Mesenchymal stem cell (in vitro differentiated cells and primary cell): ENCODE measurements around the gene CXCL10.

ENCODE experiments used
- DNase-seq: peaks from one replicate; pipeline ENCODE4 v3.0.0-alpha.2; 2013
- H2AFZ ChIP-seq: one replicate; pipeline ENCODE4 v1.6.1; 2013; ENCODE audit warnings: low read depth, mild to moderate bottlenecking, control low read depth, inconsistent platforms, low read length, moderate library complexity
- H2AK5ac ChIP-seq: 2 replicates; pipeline ENCODE4 v1.6.1; 2013; ENCODE audit warnings: low read length, moderate library complexity, mild to moderate bottlenecking, inconsistent platforms; ENCODE audit not compliant: severe bottlenecking
- H2BK120ac ChIP-seq: one replicate; pipeline ENCODE4 v1.6.1; 2013; ENCODE audit warnings: low read depth, mild to moderate bottlenecking, inconsistent platforms, low read length, moderate library complexity
- H2BK12ac ChIP-seq, 2 experiments: one replicate each; pipeline ENCODE4 v1.6.1; 2013; ENCODE audit warnings: inconsistent platforms in 2 of 2, low read length in 2 of 2, mild to moderate bottlenecking in 2 of 2, moderate library complexity in 2 of 2, control low read depth in 1 of 2
- H2BK15ac ChIP-seq: one replicate; pipeline ENCODE4 v1.6.1; 2013; ENCODE audit warnings: mild to moderate bottlenecking, low read depth, inconsistent platforms; ENCODE audit not compliant: poor library complexity, severe bottlenecking
- H2BK5ac ChIP-seq: 2 replicates; pipeline ENCODE4 v1.6.1; 2013; ENCODE audit warnings: low read depth, mild to moderate bottlenecking, low read length, control low read depth, inconsistent platforms; ENCODE audit not compliant: poor library complexity, severe bottlenecking
- H3K14ac ChIP-seq, 2 experiments: one replicate each; pipeline ENCODE4 v1.6.1; 2013; ENCODE audit warnings: inconsistent platforms in 2 of 2, low read length in 2 of 2, control low read depth in 1 of 2, mild to moderate bottlenecking in 1 of 2, moderate library complexity in 1 of 2
- H3K18ac ChIP-seq, 2 experiments: one replicate each; pipeline ENCODE4 v1.6.1; 2013; ENCODE audit warnings: inconsistent platforms in 2 of 2, low read length in 2 of 2, control low read depth in 1 of 2, low read depth in 1 of 2, mild to moderate bottlenecking in 1 of 2
- H3K23ac ChIP-seq, 2 experiments: one replicate each; pipeline ENCODE4 v1.6.1; 2013; ENCODE audit warnings: inconsistent platforms in 2 of 2, low read length in 2 of 2, mild to moderate bottlenecking in 2 of 2, moderate library complexity in 2 of 2, control low read depth in 1 of 2
- H3K27ac ChIP-seq: 2 replicates; pipeline ENCODE4 v1.5.1; 2013; ENCODE audit warnings: mild to moderate bottlenecking, moderate library complexity, low read length, control low read depth, inconsistent platforms; ENCODE audit not compliant: poor library complexity, severe bottlenecking
- H3K27me3 ChIP-seq, 2 experiments: 2 replicates each; pipeline versions ENCODE4 v1.6.1 to v1.7.0; 2013; ENCODE audit warnings: low read length in 2 of 2, mild to moderate bottlenecking in 2 of 2, moderate library complexity in 2 of 2, control low read depth in 1 of 2, inconsistent platforms in 1 of 2; ENCODE audit not compliant: control insufficient read depth in 1 of 2, insufficient read depth in 1 of 2
- H3K36me3 ChIP-seq, 2 experiments: 2 replicates each; pipeline versions ENCODE4 v1.6.1 to v1.7.0; 2013; ENCODE audit warnings: low read length in 2 of 2, control low read depth in 1 of 2, inconsistent platforms in 1 of 2, low read depth in 1 of 2, mild to moderate bottlenecking in 1 of 2; ENCODE audit not compliant: insufficient read depth in 2 of 2, control insufficient read depth in 1 of 2
- H3K4ac ChIP-seq, 2 experiments: one replicate each; pipeline ENCODE4 v1.6.1; 2013; ENCODE audit warnings: inconsistent platforms in 2 of 2, low read length in 2 of 2, mild to moderate bottlenecking in 2 of 2, moderate library complexity in 2 of 2, control low read depth in 1 of 2, low read depth in 1 of 2
- H3K4me1 ChIP-seq: 2 replicates; pipeline ENCODE4 v1.6.1; 2013; ENCODE audit warnings: low read depth, low read length, control low read depth; ENCODE audit not compliant: control insufficient read depth, insufficient read depth
- H3K4me2 ChIP-seq: 2 replicates; pipeline ENCODE4 v1.6.1; 2013; ENCODE audit warnings: low read length, mild to moderate bottlenecking, inconsistent platforms; ENCODE audit not compliant: poor library complexity, severe bottlenecking
- H3K4me3 ChIP-seq, 2 experiments: 2 replicates each; pipeline versions ENCODE4 v1.5.1 to v1.7.0; 2013; ENCODE audit warnings: low read length in 2 of 2, mild to moderate bottlenecking in 2 of 2, control low read depth in 1 of 2, low read depth in 1 of 2; ENCODE audit not compliant: insufficient read depth in 1 of 2
- H3K79me1 ChIP-seq: replicated peaks from 2 replicates; pipeline ENCODE4 v1.6.1; 2013; ENCODE audit warnings: mild to moderate bottlenecking, control low read depth, low read length, inconsistent platforms; ENCODE audit not compliant: poor library complexity, severe bottlenecking
- H3K9ac ChIP-seq: 2 replicates; pipeline ENCODE4 v1.7.0; 2013; ENCODE audit warnings: mild to moderate bottlenecking, low read length, moderate library complexity
- H3K9me3 ChIP-seq: 2 replicates; pipeline ENCODE4 v1.7.0; 2013; ENCODE audit warnings: mild to moderate bottlenecking, low read length; ENCODE audit not compliant: control insufficient read depth
- H4K8ac ChIP-seq: one replicate; pipeline ENCODE4 v1.6.1; 2013; ENCODE audit warnings: inconsistent platforms, mild to moderate bottlenecking, low read length, moderate library complexity
- H4K91ac ChIP-seq: one replicate; pipeline ENCODE4 v1.6.1; 2013; ENCODE audit warnings: mild to moderate bottlenecking, low read length, inconsistent platforms
- WGBS: methylation state at CpG from one replicate; pipeline ENCODE4 v1.1.7; 2013; ENCODE audit warnings: mixed read lengths; 5-methylcytosine and 5-hydroxymethylcytosine counted together

CXCL10 gene

GRCh38 chr4:76013540-76013939 is 9.8 kb downstream of the CXCL10 start:
- Histone ChIP-seq H3K36me3 (no peaks in the 10 kb centered on the region), H3K9me3 (no peaks in the 10 kb centered on the region), H3K4me2 (no peak overlapping the region), H3K4ac (no peak overlapping the region), H3K9ac (no peak overlapping the region), H4K8ac (no peak overlapping the region), H3K14ac (no peak overlapping the region), H3K4me1 (peaks cover 3% of the 10 kb centered on the region), H2AK5ac (no peak overlapping the region), H2BK5ac (no peak overlapping the region), H3K23ac (no peak overlapping the region), H3K18ac (no peak overlapping the region), H2AFZ (no peak overlapping the region), H3K27me3 (no peaks in the 10 kb centered on the region), H2BK15ac (no peak overlapping the region), H3K4me3 (no peak overlapping the region), H2BK120ac (no peak overlapping the region), H3K79me1 (no peaks in the 10 kb centered on the region), H2BK12ac (no peak overlapping the region), H3K27ac (no peak overlapping the region), H4K91ac (no peak overlapping the region)
- WGBS: 50% methylated on average over 1 of the region's 1 CpG
- no peak for DNase-seq

- Histone ChIP-seq H2BK15ac (no peak overlapping the region), H3K4me2 (no peak overlapping the region), H3K14ac (no peak overlapping the region), H3K36me3 (no peaks in the 10 kb centered on the region), H4K8ac (no peak overlapping the region), H3K79me1 (no peaks in the 10 kb centered on the region), H3K27me3 (no peaks in the 10 kb centered on the region), H3K4me1 (peaks cover 3% of the 10 kb centered on the region), H3K23ac (no peak overlapping the region), H4K91ac (no peak overlapping the region), H2BK12ac (no peak overlapping the region), H3K4ac (peak overlapping the region in 1 of 2 experiments; percentile 58), H2AFZ (no peak overlapping the region), H3K9ac (peak overlapping the region; percentile 85), H3K18ac (no peak overlapping the region), H2BK120ac (no peak overlapping the region), H3K9me3 (no peaks in the 10 kb centered on the region), H3K27ac (no peak overlapping the region), H2AK5ac (no peak overlapping the region), H2BK5ac (no peak overlapping the region), H3K4me3 (peak overlapping the region in 1 of 2 experiments; percentile 45)
- peak; percentile 80 for DNase-seq
- WGBS: no CpG with 5 or more reads among the region's 1 CpG
These were observed 10.9 kb downstream of the CXCL10 start for GRCh38 chr4:76012388-76012801.

DNA sequence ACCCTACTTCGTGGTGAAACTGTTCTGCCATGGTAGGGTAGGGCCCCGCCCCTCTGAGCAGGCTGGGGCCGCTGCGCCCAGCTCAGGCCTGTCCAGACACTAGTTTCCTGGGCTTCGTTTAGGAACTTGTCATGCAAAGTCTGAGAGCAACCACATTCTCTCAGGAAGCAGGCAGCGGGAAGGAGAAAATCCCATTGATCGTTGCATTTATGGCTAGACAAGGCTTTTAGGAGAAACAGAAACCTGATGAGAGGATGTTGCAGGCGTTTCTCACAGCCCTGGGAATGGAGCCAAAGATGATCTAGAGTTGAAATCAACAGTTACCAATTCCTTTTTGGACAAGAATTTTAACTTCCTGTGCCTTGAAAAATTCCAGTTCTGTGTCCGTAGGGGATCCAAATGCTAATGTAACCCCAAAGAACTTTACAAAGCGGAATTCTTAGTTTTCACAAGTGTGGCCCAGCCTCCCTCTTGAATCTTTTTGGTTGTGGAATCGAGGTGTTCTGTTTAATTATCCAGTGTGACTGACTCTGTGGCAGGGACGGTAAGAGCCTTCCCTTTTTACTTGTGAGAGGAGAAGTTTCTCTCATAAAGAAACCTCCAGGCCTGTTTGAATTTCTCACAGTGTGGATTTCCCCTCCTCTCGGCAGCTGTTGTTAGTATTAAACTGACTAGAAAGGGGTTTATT is 11.5 kb downstream of the CXCL10 start:
- Histone ChIP-seq H2BK120ac (peak overlapping the region; percentile 55), H3K23ac (no peak overlapping the region), H2AK5ac (no peak overlapping the region), H3K4ac (peak overlapping the region; percentile 52 to 78), H4K91ac (peak overlapping the region; percentile 67), H4K8ac (peak overlapping the region; percentile 91), H3K18ac (peak overlapping the region; percentile 59 to 94), H3K27me3 (no peaks in the 10 kb centered on the region), H3K4me3 (peak overlapping the region in 1 of 2 experiments; percentile 45), H3K79me1 (no peaks in the 10 kb centered on the region), H2BK12ac (peak overlapping the region; percentile 64 to 89), H3K14ac (no peak overlapping the region), H3K36me3 (no peaks in the 10 kb centered on the region), H3K4me1 (peaks cover 3% of the 10 kb centered on the region), H2BK5ac (no peak overlapping the region), H2BK15ac (peak overlapping the region; percentile 75), H3K9ac (peak overlapping the region; percentile 85), H3K27ac (no peak overlapping the region), H2AFZ (peak overlapping the region; percentile 33), H3K4me2 (no peak overlapping the region), H3K9me3 (no peaks in the 10 kb centered on the region)
- peak; percentile 88 for DNase-seq
- 45% methylated on average over 11 of the region's 13 CpGs for WGBS

DNA sequence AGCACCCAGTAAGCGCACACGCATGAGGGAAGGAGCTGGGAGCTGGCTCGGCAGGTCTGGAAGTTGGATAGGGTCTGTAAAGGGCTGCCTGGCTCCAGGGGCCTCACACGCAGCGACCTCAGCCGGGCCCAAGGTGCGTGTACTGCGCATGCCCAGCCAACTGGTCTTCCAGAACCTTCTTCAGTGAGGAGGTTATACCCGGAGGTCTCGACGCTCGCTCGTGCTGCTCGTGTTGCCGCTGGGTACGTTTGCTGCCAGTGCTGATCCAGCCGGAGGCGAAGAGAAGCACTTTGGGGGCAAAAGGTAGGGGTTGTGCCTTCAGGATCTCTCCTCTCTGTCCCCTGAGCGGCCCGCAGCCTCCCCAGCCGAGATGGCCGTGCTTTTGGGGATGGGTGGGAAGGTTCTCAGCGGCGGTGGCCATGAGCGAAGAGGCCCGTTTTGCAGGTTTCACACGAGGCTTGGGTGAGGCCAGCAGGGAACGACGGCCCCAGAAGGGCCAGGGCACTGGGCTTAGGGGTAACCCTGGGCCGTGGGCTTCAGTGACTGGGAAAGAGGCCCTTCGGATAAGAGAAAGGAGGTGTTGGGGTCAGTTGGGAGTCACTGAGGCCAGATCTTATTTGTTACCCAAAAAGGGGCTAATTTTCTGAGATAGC is 12.2 kb downstream of the CXCL10 start:
- H4K91ac ChIP-seq: peak overlapping the region; percentile 84
- H3K23ac ChIP-seq: no peak overlapping the region
- H3K18ac ChIP-seq: peak overlapping the region; percentile 59 to 94
- H3K27me3 ChIP-seq: peaks cover 0 to 1% of the 10 kb centered on the region in 2 experiments
- H3K4ac ChIP-seq: peak overlapping the region; percentile 52 to 78
- no peaks in the 10 kb centered on the region for H3K9me3 ChIP-seq
- H3K9ac ChIP-seq: peak overlapping the region; percentile 85
- no peak for DNase-seq
- H2AK5ac ChIP-seq: no peak overlapping the region
- peak overlapping the region; percentile 75 for H2BK15ac ChIP-seq
- peak overlapping the region; percentile 33 for H2AFZ ChIP-seq
- H3K27ac ChIP-seq: no peak overlapping the region
- H3K4me1 ChIP-seq: no peaks in the 10 kb centered on the region
- H2BK120ac ChIP-seq: peak overlapping the region; percentile 55
- H3K79me1 ChIP-seq: no peaks in the 10 kb centered on the region
- peak overlapping the region; percentile 91 for H4K8ac ChIP-seq
- H3K4me2 ChIP-seq: no peak overlapping the region
- H3K14ac ChIP-seq: peak overlapping the region in 1 of 2 experiments; percentile 57
- H2BK5ac ChIP-seq: no peak overlapping the region
- no peaks in the 10 kb centered on the region for H3K36me3 ChIP-seq
- peak overlapping the region; percentile 64 to 89 for H2BK12ac ChIP-seq
- peak overlapping the region in 1 of 2 experiments; percentile 45 for H3K4me3 ChIP-seq
- WGBS: 97% methylated on average over 31 of the region's 31 CpGs
